ENCODE results near the gene UBR2. TPM values are rescaled to one million over a fixed set of nuclear protein-coding genes. Genes with fewer than 3 reads are reported as not detected.

The UBR2 gene
- 31.7 and 41.7 TPM in 2 replicates for total RNA-seq

DNA sequence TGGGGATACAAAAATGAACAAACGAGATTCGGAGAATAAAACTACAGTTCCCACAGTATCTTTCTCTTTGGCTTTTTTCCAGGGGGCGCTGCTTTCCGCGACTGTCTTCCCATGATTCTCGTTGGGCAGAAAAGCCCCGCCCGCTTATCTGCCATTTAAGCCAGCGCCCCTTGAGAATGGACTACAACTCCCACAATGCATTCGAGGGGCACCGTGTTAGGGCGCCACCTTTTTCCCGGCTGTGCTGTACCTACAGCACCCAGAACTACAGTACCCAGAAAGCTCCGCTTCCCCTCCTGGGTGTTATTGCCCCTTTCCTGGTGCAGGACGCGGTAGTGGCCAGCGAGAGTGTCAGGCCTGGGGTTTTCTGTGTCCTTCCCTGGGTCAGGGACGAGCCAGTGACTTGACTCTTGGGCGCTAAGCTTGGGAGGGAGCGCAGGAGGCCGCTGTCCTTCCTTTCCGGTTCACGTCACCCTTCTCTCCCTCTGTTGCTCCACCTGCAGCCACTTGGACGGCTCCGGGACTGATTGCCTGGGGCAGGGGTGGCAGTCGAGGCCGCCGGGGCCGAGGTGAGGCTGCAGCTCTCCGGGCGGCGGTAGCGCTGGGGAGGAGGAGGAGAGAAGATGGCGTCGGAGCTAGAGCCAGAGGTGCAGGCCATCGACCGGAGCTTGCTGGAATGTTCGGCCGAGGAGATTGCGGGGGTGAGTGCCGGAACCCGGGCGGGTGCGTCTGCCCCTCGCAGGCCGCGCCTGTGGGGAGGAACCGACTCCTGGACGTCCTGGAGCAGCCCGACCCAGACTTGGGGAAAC is at the start of gene UBR2:
TSS of gene UBR2 (plus strand) at position 333 of the 809 bp plus-strand sequence. CDS start at position 624, 291 bp downstream.

DNA sequence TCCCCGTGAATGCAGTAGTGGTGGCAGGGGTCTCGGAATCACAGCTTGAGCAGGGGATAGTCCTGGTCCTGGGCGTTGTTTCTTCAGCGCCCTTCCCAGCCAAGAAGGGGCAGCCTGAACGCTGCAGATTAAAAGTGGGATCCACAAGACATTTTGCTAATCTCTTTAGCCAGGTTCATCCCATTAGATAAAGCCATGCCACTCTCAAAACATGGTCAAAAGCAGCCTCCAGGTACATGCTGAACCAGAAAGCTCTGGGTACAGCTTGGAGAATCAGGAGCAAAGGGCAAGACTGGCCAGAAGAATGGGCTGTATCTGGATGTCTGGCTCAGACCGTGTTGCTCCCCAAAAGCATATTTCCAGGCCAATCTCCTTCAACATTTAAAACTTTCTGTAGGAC is 158.7 kb downstream of the UBR2 start, which contains the start of gene PRPH2:
TSS of gene PRPH2 (minus strand) at position 101 of the 400 bp plus-strand sequence. CDS start 263 bp downstream, outside the sequence.

Small RNA genes within 50 kb of the gene (small RNA-seq; reads per million reads assigned to genes)
- gene RNU6-890P: not detected

Other genes starting within 250 kb of the UBR2 start
- 7.9 and 10.2 TPM in 2 replicates for gene TRERF1, start 112.1 kb upstream of the UBR2 start, total RNA-seq
- gene PRPH2, start 158.6 kb downstream of the UBR2 start, total RNA-seq: 2.2 and 2.9 TPM in 2 replicates
- gene TBCC, start 182.1 kb downstream of the UBR2 start, total RNA-seq: 36.8 and 40.1 TPM in 2 replicates
- 9.8 and 10.5 TPM in 2 replicates for gene BICRAL, start 218.0 kb downstream of the UBR2 start, total RNA-seq